IPS-NIHi7 (cell line): Measurements from ENCODE around the gene ADGRF4.

Experiments
- DNase-seq: peaks from one replicate; pipeline ENCODE4 v3.0.0; 2012; ENCODE audit warnings: mixed read lengths; ENCODE audit errors: extremely low spot score

Gene ADGRF4, protein sequence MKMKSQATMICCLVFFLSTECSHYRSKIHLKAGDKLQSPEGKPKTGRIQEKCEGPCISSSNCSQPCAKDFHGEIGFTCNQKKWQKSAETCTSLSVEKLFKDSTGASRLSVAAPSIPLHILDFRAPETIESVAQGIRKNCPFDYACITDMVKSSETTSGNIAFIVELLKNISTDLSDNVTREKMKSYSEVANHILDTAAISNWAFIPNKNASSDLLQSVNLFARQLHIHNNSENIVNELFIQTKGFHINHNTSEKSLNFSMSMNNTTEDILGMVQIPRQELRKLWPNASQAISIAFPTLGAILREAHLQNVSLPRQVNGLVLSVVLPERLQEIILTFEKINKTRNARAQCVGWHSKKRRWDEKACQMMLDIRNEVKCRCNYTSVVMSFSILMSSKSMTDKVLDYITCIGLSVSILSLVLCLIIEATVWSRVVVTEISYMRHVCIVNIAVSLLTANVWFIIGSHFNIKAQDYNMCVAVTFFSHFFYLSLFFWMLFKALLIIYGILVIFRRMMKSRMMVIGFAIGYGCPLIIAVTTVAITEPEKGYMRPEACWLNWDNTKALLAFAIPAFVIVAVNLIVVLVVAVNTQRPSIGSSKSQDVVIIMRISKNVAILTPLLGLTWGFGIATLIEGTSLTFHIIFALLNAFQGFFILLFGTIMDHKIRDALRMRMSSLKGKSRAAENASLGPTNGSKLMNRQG

DNA sequence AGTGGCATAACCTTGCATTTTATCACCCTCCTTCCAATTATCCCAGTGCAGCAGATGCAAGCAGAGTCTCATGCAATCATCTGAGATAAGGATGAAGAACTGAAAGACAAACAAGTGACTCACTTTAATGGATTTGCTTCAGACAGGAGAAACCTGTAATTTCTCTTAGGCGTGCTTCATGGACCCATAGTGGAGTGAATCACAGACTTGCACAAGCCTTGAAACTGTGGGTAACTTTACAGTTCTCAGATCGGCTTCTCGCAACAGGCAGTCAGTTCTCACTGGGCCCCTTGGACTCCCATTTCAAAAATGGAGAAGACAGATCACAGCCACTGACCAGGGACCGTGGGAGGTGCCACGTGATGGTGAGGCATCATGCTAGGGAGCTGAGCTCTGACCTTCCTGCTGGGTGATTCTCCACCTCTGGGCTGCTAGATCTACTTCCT, at the start of gene ADGRF4:
Gene ADGRF4 (plus strand): TSS at position 239 of the 446 bp plus-strand sequence. CDS start 8,666 bp downstream, outside the sequence.
- no peak for DNase-seq

DNA sequence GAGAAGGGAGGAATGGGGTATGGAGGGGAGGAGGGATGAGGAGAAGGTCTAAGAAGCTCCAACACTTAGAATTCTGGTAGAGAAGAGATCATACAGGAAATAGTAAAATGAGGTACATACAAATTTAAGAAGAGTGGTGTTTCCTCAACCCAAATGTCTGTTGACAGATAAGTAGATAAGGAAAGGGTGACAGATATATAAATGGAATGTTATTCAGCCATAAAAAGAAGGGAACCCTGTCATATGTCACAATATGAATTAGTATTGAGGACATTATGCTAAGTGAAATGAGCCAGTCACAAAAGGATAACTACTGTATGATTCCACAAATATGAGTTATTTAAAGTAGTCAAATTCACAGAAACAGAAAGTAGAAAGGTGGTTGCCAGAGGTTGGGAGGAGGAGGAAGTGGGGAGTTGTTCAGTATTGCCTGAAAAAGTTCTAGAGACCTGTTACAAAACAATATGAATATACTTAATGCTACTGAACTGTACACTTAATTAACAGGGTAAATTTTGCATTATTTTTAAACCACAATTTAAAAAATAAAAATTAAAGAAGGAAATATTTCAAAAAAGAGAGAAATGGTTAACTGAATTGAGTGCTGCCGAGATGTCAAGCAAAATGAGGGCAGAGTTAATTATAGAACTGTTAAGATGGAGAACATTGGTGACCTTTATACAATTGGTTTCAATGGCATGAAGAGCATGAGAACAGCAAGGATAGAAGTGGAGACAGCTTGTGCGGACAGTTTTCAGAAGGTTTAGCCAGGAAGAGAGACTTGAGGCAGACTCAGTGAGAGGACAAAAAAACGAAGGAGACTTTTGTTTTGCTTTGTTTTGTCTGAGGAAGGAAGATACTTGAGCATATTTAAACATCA, 47.6 kb upstream of the ADGRF4 start:
- no peak for DNase-seq

DNA sequence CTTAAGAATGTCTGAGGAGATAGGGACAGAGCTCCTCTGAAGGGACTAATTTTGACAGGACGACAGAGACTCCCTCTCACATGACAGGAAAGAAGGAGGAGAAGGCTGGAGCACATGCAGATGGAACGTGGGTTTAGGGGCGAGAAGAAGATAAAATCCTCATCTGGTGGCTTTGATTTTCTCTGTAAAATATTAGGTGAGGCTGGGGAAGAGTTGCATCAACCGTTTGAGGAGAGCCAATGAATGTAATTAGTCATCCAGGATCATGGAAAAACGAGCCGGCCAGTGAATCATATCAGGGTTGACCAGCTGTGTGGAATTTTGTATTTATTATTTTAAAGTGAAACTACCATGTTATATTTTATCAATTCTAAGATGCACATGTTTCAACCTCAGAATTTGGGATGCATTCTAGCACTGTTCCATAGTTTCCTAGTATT, 46.9 kb upstream of the ADGRF4 start:
- no peak for DNase-seq

DNA sequence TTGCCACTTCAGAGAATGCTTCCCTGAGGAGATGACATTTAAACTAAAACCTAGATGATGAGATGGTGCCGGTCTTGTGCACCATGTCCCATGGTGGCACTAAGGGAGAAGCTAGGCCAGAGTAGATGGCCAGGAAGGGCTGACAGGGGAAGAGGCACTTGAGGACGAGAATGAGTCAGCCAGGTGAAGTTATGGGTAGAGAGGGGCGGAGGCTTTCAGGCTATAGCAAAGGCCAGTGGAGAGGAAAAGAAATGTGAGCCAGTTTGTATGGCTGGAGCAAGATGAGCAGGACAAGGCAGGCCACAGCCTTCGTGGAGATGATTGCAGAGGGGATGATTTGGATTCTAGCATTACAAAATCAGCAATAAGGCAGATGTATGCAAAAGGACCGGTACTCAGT, 44.7 kb upstream of the ADGRF4 start:
- DNase-seq = no peak

DNA sequence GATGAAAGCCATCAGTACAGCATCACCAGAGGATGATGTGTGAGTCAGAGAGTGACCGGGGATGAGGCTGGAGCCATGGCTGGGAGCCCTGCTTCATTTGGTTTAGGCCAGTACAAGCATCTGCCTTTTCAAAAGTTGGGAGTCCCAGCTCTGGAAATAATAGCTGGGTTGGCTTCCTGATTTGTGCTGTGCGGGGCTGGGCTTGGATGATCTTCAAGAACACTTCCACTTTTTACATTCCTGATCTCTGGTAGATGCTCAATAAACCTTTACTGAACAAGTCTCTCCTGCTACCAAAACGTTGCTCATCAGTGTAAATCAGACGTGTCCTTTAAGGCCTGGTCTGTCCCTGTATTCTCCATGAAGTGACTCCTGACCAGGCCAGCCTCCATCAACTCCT, 44.1 kb upstream of the ADGRF4 start:
- DNase-seq = no peak

DNA sequence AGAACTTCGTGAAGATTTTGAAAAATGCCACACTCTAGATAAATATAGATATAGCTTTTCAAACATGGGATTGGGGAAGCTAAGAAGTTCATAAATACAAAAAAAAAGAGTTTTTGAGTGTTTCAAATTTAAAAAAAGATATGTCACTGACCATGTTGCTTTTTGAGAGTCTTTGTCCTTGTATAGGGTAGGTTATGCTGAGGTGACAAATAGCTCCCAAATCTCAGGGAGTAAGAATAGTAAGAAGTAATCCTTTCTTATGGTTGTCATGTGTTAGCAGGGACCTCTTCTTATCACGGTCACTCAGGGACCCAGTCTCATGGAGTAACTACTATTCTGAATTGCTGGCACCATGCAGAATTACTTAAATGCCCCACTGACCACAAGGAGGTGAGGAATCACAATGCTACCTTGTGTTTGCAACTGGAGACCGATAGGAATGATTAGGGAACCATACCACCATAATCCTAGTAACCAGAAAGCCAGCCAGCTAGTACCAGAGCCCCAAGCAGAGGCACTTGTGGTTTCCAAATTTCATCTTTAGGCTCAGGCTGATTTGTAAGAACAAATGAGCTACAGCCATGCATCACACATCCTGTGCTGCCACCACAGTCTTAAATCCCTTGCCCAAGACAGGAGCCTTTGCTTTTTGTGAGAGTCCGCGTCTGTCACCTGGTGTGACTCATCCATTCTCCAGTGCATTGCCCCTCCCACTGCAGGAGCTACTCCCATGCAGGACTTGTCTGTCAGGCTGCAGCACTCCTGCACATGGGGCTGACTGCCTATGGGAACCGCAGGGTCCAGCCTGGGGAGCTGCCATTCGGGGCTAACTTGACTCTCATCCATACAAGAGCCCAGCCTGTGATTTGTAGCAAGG, 42.4 kb upstream of the ADGRF4 start:
- DNase-seq = peak; percentile 75

DNA sequence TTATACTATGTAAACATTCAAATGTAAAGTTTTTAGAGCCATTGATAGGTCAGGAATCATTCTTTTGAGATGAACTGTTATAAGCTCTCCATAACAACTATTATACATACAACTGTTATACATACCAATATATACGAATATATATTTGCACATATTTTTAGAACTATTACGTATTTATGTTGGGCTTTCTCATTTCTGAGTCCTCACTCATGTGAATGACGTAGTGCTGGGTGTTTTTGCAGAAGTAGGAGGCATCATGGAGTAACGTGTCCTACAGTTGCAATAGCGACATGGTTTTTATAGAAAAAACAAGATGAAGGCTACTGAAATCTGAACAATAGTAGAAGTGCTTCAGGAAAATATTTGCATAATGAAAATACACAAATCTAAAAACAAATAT, 36.4 kb upstream of the ADGRF4 start:
- no peak for DNase-seq

DNA sequence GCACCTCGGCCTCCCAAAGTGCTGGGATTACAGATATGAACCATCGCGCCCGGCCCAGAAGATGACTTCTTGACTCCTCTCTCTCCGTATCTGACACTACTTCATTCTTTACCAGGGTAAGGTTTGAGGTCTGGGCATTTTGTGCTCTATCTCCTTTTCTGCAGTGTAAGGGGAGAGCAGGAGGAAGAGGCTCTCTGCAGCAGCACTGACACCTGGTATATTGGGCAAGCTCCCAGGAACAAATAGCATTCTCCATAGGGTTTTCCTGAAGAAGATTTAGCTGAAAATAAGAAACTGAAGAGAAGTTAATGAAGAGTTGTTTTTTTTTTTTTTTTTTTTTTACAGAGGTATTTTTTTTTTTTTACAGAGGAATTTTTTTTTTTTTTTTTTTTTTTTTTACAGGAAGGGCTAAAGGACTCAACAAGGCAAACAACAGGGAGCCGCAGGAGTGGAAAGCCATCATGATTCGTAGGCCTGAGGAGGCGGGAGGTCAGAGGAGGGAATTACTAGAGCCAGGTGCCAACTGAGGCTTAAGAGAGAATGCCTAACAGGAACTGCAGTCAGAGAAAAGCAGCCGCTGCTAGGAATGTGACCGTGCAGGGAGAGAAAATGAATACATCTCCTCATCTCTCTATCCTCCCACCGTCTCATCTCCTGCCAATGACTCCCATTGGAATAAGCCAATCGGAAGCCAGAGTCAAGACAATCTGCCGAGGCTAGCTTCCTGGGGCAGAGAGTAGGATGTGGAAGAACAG, 34.7 kb upstream of the ADGRF4 start:
- peak; percentile 58 for DNase-seq

DNA sequence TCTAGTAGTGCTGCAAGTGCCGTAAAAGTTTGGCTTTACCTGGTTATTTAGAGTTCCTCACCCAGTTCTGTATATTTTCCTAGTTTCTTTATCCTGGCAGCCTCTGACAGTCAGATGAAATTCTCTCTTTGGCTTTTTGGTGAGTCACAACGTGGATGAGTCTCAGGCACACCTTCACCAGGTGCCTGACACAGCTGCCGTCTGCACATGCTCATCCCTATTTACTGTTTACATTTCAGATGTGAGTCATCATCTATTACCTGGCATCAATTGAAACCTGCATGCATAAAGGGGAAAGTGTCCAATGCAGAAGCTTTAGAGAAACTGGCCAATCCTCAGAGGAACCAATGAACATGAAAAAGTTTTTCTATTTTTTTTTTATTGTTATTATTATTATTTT, 33.3 kb upstream of the ADGRF4 start:
- DNase-seq = no peak

DNA sequence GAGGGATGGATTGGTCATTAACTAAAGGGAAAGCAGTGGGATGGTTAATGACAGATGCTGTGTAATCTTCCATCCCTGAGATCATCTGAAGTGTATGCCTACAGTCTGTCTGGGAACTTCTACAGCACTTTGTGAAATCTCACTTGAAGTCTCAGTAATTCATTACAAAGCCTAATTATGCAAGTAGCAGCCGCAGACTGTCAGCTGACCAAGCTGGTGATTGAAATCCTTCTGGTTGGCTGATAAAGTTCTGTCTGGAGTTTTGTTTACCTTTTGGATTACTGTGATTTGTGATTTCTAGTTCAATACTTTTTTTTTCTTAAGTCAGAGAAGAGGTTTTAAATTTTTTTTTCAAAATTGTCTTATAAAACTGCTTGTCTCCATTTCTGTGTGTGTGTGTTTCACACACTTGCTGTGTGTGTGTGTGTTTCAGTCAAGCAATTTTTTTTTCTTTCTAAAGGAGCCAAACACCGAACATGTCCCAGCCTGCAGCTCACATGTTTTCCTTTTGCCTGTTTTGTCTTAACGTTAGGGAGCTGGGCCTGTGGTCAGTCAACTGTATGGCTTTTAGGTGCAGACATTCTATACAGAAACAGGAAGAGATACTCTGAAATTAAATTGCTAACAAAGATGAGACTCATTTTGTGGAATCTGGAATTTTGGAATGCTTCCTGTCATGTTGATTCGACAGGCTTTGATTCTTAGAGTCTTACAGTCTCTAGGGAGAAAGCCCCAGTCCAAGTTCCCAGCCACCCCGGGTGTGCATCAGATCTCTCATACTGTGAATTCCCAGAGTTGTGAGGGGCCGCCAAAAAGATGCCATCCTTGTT, 28.5 kb upstream of the ADGRF4 start:
- peak; percentile 33 for DNase-seq

DNA sequence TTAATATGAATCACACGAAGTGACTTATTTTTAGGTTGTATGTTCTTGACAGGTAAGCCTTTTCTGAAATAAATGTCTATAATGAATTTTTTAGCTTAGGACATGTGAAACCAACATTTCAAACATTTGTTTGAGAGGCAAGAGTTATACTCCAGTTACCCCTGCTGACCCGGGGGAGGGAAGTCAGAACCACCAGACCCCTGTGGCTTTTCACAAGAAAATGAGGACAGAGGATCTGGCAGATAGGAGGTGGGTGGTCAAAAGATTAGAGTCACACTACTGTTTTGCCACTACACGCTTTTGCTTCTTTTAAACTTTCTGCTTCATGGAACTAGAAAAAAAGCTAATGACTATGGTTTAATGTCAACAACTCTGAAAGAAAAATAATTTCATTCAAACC, 27.5 kb upstream of the ADGRF4 start:
- DNase-seq = peak; percentile 54

DNA sequence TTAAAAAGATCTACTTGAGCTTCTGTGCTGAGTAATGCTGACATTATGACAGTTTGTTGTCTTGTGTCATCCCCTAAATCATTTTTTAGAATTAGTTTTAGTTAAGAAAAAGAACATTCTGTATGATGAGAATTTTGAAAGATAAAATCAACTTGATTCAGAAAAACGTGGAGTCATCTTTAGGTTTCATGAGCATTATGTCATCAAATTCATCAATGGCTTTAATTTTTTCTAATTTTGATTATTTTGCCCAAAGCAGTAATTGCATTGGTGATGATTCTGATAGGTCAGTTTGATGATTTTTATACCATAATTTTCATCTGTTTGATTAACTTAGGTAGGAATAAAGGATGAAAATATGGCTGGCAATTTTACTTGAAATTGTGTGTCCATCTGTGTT, 26.6 kb upstream of the ADGRF4 start:
- no peak for DNase-seq

DNA sequence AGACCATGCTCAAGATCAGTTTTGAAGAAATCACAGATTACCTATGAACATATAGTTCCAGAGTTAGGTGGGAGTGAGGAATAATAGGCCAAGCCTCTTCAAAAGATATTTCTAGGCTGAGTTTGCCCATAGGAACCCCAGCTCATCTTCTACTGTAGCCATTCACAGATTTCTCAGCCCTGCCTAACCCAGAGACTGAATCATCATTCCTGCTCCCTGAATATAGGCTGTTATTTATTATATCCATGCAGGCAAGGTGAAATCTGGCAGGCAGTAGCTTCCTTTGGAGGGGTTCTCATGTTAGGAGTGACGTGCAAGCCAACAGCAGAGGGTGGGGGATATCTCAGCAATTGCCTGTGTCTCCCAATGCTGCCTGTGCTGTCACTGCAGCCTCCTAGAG, 25.6 kb upstream of the ADGRF4 start:
- DNase-seq = no peak

DNA sequence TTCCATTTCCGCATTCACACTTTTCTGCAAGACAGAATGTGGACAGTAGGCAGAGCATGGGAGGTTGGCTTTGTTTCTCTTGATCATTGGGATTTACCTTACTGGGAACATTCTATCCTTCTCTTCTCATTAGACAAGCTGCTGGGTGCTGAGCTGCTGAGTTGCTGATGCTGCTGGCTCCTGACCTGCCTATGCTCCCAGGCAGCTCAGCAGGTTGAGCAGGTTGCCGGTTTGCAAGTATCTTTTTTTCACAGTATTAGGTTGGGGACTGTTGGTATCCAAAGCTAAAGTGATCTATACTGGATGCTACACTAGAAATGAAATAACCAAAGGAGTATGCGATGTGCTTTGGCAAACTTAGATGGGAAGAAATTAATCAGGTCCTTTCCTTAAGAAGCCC, 23.7 kb upstream of the ADGRF4 start:
- no peak for DNase-seq

DNA sequence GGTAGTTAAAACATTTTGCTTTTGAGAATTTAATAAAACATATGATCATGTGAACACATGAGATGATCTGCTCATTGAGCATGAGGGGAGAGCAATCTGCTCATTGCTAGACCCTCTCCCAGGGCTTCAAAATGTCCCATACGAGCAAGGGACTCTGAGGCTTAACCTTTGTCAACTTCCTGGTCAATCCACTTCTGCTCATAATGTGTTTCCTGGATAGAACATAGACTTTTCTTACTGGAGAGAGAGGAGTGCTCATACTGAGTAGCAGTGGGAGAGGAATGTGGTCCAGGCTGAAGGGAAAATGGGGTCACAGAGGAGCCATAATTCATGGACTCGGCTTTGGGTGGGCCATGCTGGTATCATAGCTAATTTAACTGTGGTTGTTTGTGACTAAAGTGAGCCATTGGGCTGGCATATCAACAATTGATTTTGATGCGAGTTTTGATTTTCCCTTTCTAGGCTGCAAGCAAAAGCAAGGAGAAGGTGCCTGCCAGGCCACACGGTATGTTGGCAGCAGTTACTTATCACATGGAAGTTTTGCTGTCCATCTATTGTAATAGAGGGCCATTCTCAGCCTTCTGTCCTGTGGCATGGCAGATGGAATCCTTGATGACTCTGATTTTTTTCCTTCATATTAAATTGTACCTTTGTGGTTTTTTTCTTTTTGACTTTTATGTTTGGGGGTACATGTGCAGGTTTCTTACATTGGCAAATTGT, 20.8 kb upstream of the ADGRF4 start:
- no peak for DNase-seq

DNA sequence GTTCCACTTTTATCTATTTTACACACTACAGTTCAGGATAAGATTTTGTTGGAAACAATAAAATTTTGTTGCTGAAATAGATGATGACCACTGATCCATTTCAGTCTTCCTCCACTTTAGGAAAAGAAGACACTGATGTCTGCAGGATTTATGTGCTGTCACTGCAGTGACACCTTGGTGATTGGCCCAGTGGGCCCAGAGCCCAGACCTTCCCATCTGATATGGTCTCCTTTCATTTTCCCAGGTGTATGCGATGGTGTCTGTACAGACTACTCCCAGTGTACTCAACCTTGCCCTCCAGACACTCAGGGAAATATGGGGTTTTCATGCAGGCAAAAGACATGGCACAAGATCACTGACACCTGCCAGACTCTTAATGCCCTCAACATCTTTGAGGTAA, 19.6 kb upstream of the ADGRF4 start:
- DNase-seq = no peak

DNA sequence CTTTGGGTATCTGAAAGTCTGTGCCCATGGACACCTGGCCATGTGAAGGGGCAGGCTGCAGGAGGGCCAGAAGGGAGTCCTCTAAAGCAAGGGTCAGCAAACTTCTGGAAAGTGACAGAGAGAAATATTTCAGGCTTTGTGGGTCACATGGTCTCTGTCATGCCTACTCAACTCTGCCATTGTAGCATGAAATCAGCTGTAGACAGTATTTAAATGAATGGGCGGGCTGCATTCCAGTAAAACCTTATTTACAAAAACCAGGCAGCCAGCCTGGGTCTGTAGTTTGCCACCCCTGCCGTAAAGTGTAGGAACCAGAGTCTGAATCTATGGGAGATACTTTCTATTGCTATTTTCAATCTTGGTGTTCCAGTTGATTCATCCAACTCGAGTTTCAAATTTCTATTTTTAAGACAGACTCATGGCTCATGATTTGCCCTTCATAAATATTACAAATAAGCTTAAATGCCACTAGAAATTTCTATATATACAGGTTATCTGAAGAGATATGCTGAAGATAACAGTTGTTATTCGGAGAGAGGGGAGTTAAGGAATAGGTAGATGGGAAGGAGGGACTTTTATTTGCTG, 19.0 kb upstream of the ADGRF4 start:
- DNase-seq = no peak

DNA sequence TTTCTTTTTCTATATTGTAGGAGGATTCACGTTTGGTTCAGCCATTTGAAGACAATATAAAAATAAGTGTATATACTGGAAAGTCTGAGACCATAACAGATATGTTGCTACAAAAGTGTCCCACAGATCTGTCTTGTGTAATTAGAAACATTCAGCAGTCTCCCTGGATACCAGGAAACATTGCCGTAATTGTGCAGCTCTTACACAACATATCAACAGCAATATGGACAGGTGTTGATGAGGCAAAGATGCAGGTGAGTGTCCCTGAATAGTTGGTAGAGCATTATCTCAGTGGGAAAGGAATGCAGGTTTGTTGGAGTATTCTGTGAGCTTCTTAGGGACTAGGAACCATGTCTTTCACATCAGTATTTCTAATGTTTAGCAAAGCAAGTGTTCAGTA, 18.3 kb upstream of the ADGRF4 start:
- no peak for DNase-seq

DNA sequence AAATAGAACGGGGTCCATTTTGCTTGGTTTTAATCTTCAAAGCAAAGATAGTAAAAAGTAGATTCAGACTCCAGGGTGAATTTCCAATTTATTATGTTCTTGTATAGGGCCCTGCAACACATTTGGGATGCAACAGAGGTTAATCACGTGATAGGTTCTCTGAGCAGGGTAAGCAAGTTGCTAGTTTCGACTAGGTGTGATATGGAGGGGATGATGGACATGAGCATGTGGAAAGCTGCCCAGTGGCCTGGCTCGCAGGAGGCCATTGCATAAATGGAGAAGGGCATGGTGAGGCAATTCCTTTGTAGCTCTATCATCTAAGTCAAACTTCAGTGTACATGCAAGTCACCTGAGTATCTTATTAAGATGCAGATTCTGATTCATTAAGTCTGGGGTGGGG, 17.7 kb upstream of the ADGRF4 start:
- no peak for DNase-seq
